Left ventricle myocardium superior (tissue), 1 donor: Measurements from ENCODE around the gene IDE. TPM values are rescaled to one million over a fixed set of nuclear protein-coding genes. Genes with fewer than 3 reads are reported as not detected.
"Not testable (repeated sequence)": the region's sequence is repeated elsewhere in the genome, so short reads cannot be mapped to it uniquely, and the experiment has no call there.

Source experiments
- ATAC-seq: fragments of 200-7000 bp; cut with Tn5 transposase; one replicate; pipeline ENCODE4 v1.9.1; 2020; ENCODE audit warnings: mild to moderate bottlenecking, moderate library complexity
- DNase-seq: peaks from one replicate; pipeline ENCODE4 v3.0.0-alpha.2; 2020
- intact Hi-C: fragments of 100-400 bp; cut with micrococcal nuclease; formaldehyde crosslinking; loops from one replicate; pipeline ENCODE4 v1.11.0; 2022
- long read RNA-seq: library from polyadenylated mRNA; unstranded; transcript quantifications from one replicate; pipeline ENCODE4 v2.0.0, GENCODE V29; 2021
- total RNA-seq: library from RNA; stranded (reverse); fragmentation: NEBNext Ultra II Directional; extraction: Animal tissue kit (Norgen Biotek cat#: 25700); gene quantifications from one replicate; pipeline ENCODE4 v1.2.1, GENCODE V29; 2021
- donor health status: DM: no; HTN: yes; CAD: no; lungs with severe emphysema.

Gene IDE
- total RNA-seq = 47.8 TPM
- long read RNA-seq, full-length matches to known transcripts = 16 of 30 reads
- long read RNA-seq, partial matches to known transcripts = 10 of 30 reads
- long read RNA-seq, other reads (novel, unspliced or antisense) = 4 of 30 reads

- intact Hi-C loops = loop anchor here (10.0 kb wide), 1 partner anchor 59 kb away; no protein-coding TSS in a partner anchor
- peak; percentile 94 for DNase-seq
- peak; percentile 97 for ATAC-seq
Observed at GRCh38 chr10:92573798-92574547, at the start of gene IDE. TSS of gene IDE (minus strand) at chr10:92574093. CDS start at chr10:92574019, 74 bp downstream.

- DNase-seq = no peak
- intact Hi-C loops = no loop called here
Observed at GRCh38 chr10:92619368-92619767, 45.5 kb upstream of the IDE start.

GRCh38 chr10:92615515-92615914, 41.6 kb upstream of the IDE start:
- intact Hi-C loops = no loop called here
- DNase-seq (no peak), ATAC-seq (no peak)

More at GRCh38 chr10:92619368-92619767, 45.5 kb upstream of the IDE start:
- ATAC-seq = no peak

- intact Hi-C loops = no loop called here
- ATAC-seq = no peak
- DNase-seq = no peak
Observed at GRCh38 chr10:92604841-92605240, 30.9 kb upstream of the IDE start.

GRCh38 chr10:92598321-92598720, 24.4 kb upstream of the IDE start:
- intact Hi-C loops = no loop called here
- ATAC-seq (no peak), DNase-seq (no peak)

- intact Hi-C loops = no loop called here
- DNase-seq (no peak), ATAC-seq (no peak)
Observed at GRCh38 chr10:92595505-92595904, 21.6 kb upstream of the IDE start.

- ATAC-seq (no peak), DNase-seq (no peak)
- intact Hi-C loops = no loop called here
Observed at GRCh38 chr10:92593619-92594588, 20.0 kb upstream of the IDE start.

- DNase-seq = peak; percentile 99
- ATAC-seq = peak; percentile 97
- intact Hi-C loops = no loop called here
Observed at GRCh38 chr10:92592761-92593618, 19.1 kb upstream of the IDE start, which contains the start of gene KIF11. TSS of gene KIF11 (plus strand) at chr10:92593130. CDS start at chr10:92593376, 246 bp downstream.

- DNase-seq (peak; percentile 96), ATAC-seq (peak; percentile 94)
- intact Hi-C loops = no loop called here
Observed at GRCh38 chr10:92591550-92592022, 17.7 kb upstream of the IDE start.

GRCh38 chr10:92590623-92591549, 17.0 kb upstream of the IDE start:
- peak; percentile 52 for DNase-seq

GRCh38 chr10:92582347-92582746, 8.5 kb upstream of the IDE start:
- intact Hi-C loops, ATAC-seq, DNase-seq: not testable (repeated sequence)

More at GRCh38 chr10:92590623-92591549, 17.0 kb upstream of the IDE start:
- ATAC-seq = peak; percentile 1
- intact Hi-C loops = no loop called here

GRCh38 chr10:92575961-92576360, 2.1 kb upstream of the IDE start:
- intact Hi-C loops = loop anchor here (10.0 kb wide), 1 partner anchor 61 kb away; no protein-coding TSS in a partner anchor
- no peak for ATAC-seq
- DNase-seq = no peak

- DNase-seq = no peak
Observed at GRCh38 chr10:92574548-92575261, 812 bp upstream of the IDE start.

GRCh38 chr10:92573091-92573797, 649 bp downstream of the IDE start:
- ATAC-seq (peak; percentile 55), DNase-seq (no peak)
- intact Hi-C loops = loop anchor here (10.0 kb wide), 1 partner anchor 58 kb away; no protein-coding TSS in a partner anchor

More at GRCh38 chr10:92574548-92575261, 812 bp upstream of the IDE start:
- ATAC-seq = peak; percentile 1
- intact Hi-C loops = loop anchor here (10.0 kb wide), 1 partner anchor 60 kb away; no protein-coding TSS in a partner anchor

- ATAC-seq (no peak), DNase-seq (no peak)
- intact Hi-C loops = loop anchor here (10.0 kb wide), 1 partner anchor 58 kb away; no protein-coding TSS in a partner anchor
Observed at GRCh38 chr10:92572362-92573090, 1.4 kb downstream of the IDE start.
